ENCODE measurements around the gene ELL2.
"Not testable (repeated sequence)": the region's sequence is repeated elsewhere in the genome, so short reads cannot be mapped to it uniquely, and the experiment has no call there.

The ELL2 gene

DNA sequence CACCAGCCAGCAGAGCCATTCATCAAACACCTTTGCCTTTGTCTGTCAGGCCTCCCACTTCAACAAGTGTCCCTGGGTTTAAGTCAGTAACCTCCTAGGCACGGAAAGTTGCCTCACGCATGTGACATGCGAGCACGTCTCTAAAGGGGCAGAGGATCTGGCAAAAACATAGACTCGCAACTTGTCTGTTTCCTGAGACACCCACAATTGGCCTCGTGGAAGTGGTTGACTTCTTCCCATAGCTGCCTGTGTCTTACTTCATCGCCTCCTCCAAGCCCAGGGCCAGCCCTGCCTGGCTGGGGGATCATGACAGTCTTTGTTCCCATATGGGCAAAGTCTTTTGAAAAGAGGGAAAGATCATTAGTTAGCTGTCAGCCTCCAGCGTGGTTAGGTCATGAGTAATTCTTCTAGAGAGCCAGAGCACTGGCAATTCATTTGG is 103.6 kb downstream of the ELL2 start:
- DNase-seq, result no peak

- no peak for DNase-seq
Observed at GRCh38 chr5:95857185-95857945, 104.3 kb downstream of the ELL2 start.

DNA sequence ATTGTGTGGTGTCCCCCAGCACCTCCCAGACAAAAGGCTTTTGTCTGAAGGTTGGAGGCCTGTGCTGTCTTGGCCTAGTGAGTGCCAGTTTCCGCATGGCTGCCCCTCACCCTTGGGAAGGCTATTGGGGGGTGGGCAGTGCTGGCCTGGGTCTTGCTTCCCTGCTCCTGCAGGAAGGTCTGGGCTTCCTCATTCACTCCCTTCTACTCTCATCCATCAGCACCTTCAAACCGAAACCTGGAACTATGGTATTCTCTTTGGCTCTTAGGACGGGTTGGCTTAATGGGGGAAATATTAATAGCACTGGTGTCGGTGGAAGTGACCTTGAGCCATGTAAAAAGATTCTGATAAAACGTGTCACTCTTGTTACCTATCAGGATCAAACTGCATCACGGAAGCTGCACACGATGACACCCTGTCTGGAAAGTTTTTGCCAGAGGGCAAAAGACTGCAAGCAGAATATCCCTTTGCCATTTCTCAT is 105.1 kb downstream of the ELL2 start:
- no peak for DNase-seq

DNA sequence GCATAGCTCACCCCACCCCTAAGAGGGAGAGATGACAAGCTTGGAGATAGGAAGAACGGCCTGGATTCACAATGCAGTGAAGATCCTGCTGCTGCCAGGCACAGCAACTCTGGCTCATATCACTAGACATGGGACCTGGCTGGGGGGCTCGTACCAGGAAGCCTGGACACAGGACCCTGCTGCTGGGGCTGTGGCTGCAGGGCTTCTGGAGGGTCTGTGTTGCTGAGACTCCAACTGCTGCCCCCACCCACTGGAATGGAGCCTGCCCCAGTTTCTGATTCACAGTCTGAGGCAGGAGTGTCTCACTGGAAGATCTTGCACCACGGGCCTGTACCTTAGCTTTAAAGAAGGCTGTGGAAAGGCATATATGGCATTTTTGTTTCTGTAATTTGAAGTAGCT is 108.2 kb downstream of the ELL2 start:
- DNase-seq, result no peak

DNA sequence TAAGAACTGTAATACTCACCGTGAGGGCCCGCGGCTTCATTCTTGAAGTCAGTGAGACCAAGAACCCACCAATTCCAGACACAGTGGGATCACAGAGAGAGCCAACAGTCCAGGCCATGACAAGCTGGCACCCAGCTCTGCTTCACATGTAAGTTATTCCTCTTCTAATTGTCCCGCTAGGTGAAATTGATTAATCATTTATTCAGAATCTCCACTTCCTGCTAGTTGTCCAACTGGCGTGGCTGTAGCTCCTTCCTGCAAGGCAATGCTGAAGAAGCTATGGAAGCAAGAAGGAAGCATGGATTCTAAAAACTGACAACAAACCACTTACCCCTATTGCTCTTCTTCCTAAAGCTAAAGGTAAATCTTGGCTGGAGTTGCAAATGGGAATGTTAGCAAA is 109.1 kb downstream of the ELL2 start:
- DNase-seq, result no peak

DNA sequence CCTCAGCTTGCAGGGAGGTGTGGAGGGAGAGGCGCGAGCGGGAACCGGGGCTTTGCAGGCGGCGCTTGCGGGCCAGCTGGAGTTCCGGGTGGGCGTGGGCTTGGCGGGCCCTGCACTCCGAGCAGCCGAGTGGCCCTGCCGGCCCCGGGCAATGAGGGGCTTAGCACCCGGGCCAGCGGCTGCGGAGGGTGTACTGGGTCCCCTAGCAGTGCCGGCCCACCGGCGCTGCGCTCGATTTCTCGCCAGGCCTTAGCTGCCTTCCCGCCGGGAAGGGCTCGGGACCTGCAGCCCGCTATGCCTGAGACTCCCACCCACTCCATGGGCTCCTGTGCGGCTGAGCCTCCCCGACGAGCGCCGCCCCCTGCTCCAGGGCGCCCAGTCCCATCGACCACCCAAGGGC is 110.5 kb downstream of the ELL2 start:
- DNase-seq, result not testable (repeated sequence)

GRCh38 chr5:95850391-95850894 is 111.2 kb downstream of the ELL2 start:
- peak in 1 of 5 experiments; percentile 76 for DNase-seq

DNA sequence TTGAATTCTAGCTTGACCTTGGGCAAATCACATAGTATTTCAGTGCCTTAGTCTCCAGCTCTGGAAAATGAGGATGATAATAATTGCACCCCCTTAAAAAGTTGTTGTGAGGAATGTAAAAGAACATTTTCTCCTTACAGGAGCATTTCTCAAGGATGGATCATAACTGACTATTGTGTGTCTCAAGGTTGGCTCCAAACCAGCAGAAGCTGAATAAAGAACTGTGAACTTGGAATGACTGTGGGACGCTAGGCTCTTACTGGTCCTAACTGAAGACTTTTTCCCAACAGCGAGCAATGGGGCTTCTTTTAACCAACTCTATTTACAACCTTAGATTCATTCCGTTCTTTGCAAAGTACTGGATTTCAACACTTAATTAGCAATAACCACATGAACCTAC is 113.0 kb downstream of the ELL2 start:
- DNase-seq, result no peak

- DNase-seq, result no peak
Observed at GRCh38 chr5:95847261-95847592, 114.4 kb downstream of the ELL2 start.

DNA sequence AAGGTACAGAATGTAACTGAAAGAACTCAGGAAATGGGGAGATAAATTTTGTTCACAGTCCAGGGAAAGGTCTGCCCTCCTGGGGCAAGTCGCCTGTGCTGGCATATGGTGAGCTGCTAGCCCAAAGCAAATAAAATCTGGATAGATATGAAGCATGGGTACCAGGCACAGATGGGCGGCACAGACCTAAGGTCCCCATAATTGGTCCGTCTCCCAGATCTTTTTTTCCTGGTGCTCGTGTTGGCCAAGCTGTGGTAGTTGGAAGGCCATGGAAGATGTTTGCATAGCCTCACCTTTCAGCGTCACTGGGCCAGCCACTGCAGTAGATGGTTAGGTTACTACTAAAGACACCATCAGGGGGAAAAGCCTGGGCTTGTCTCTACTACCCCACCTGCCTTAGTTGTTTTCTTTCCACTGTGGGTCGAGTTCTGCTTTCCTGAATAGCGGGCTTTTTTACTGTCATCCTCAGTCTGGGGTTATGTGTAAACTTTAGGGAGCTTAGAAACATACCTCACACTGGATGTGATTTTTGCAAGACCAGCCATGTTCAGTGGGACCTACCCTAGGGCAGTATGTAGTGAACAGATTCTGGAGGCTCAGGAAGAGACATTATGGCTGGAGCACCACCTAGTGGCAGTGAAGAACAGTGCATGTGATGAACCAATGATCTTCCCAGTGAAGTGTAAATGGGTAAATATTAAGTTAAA is 114.9 kb downstream of the ELL2 start:
- peak in 4 of 5 experiments; percentile 39 to 74 (median 50) for DNase-seq

DNA sequence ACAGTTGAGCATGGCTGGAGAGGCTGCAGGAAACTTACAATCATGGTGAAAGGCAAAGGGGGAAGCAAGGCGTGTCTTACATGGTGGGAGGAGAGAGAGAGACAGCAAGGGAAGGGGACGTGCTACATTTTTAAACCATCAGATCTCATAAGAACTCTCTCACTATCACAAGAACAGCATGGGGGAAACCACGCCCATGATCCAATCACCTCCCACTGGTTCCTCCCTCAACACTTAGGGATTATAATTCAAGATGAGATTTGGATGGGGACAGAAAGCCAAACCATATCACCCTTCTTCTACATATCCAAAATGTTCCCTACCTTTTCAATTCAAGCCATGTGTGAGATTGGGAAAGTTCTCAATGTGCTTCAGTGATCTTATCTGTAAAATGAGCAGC is 116.3 kb downstream of the ELL2 start:
- no peak for DNase-seq

DNA sequence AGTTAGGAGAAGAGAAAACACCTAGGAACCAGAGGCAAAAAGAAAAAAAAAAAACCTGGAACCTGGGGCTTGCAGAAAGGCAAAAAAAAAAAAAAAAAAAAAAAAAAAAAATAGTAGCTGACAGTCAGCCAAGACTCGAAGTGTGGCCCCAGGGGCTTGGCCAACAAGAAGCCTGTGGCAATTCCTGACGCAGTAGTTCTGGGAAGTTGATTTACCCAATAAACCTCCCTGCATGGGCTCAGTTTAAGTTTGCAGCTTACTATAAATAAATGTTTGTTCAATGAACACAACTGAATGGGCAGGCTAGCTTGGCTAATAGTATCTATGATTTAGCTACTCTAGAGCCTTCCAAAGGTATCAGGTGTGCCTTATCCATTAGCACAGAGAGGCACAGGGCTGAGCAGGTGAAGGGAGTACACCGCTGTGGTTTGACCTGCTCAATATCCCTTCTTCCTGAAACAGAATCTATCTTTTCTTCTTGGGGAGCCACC is 117.9 kb downstream of the ELL2 start:
- DNase-seq, result no peak

DNA sequence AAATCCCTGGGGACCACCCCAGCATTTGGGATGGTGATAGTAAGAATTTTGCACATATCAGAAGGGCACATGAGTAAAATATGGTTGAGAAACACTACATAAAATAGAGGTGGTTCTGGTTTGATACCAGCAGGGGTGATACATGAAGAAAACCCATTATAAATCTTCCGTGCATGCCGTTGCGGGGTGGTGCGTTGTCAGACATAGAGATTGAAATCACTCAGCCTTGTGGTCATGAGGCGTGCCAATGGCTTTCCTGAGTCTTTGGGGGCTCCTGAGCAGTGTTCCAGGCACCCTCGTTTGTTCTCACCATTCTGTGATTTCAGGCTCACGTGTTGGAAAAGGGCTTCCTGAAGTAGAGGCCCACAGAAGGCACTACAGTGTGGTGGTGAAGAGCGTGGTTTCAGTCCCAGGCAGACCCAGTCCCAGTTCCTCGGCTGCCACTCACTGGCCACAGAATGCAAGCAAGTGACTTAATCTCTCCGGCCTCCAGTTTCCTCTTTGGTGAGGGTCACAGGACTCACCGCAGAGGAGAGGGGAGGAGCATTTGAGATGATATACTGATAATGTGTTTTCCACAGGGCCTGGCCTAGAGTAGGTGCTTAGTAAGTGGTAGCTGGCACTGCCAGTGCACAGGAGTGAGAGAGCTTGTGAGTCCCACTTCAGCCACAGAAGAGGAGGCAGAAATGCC is 118.7 kb downstream of the ELL2 start:
- peak in 4 of 5 experiments; percentile 33 to 89 (median 44) for DNase-seq

GRCh38 chr5:95841914-95842812 is 119.5 kb downstream of the ELL2 start:
- no peak for DNase-seq

- DNase-seq, result no peak
Observed at GRCh38 chr5:95840956-95841705, 120.5 kb downstream of the ELL2 start.

GRCh38 chr5:95839658-95840057 is 122.0 kb downstream of the ELL2 start:
- no peak for DNase-seq

GRCh38 chr5:95838556-95838955 is 123.1 kb downstream of the ELL2 start:
- no peak for DNase-seq

GRCh38 chr5:95838001-95838520 is 123.6 kb downstream of the ELL2 start:
- DNase-seq, result no peak

GRCh38 chr5:95837492-95837891 is 124.2 kb downstream of the ELL2 start:
- DNase-seq, result no peak

GRCh38 chr5:95836971-95837370 is 124.7 kb downstream of the ELL2 start:
- not testable (repeated sequence) for DNase-seq

DNA sequence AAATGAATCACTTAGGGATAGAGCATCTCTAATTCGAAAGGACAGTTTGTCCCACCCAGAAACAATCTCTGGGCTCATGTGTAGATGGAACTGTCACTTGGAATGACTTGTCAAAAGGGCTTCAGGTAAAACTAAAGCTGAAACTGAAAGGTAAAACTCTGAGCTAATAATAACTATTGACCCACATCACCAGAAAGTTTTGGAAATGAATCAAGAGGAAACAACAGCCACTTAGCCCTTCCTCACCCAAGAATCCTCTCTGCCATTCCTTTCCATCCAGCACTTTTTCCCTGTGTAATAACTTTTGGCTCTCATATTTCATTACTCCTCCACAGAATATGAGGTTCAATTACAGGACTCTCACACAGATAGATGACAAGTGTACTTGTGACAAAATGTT is 125.1 kb downstream of the ELL2 start:
- DNase-seq, result no peak

Measured in T-helper 2 cell (primary cell).